GM12875 (cell line): ENCODE data around the gene MAN1B1.

Experiments used
- H3K4me3 ChIP-seq: one replicate; pipeline ENCODE4 v1.5.1; 2011; ENCODE audit warnings: low read depth, low read length, control low read depth
- CTCF ChIP-seq: IDR thresholded peaks from 2 replicates; pipeline ENCODE4 v1.5.1; 2011; ENCODE audit warnings: low read depth, mild to moderate bottlenecking, control low read depth, inconsistent platforms, low read length, moderate library complexity, borderline replicate concordance; ENCODE audit not compliant: insufficient read depth

The MAN1B1 gene

GRCh38 chr9:137096785-137097546 is 10.2 kb downstream of the MAN1B1 start:
- H3K4me3 ChIP-seq: no peak overlapping the region
- no peak for TF ChIP-seq CTCF

DNA sequence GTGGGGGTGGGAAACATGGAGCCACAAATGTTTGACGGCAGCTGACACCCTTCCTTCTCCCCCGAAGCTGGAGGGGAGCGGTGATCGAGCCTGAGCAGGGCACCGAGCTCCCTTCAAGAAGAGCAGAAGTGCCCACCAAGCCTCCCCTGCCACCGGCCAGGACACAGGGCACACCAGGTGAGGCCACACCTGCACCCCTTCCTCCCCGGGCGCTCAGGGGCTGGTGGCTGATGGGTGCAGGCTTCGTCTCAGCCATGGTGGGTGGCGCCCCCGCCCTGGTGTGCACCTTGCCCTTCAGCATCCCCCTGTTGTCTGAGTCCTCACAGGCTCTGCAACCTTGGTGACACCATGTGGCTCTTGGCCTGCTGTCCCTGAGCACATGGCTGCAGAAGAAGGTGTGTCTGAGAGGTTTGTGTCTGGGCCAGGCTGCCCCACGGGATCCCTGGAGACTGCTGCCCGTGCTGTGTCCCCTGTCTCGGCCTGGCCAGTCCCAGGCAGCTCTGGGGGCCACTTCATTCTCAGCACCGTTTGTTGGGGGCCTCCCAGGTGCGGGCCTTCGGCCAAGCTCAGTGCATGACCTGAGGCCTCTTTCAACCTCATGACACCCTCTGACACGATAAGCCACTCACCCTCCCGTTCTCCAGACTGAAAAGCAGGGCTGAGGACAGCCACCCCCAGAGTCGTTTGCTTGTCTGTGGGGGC is 11.1 kb downstream of the MAN1B1 start:
- no peak for TF ChIP-seq CTCF
- H3K4me3 ChIP-seq: no peak overlapping the region

- no peak overlapping the region for H3K4me3 ChIP-seq
- TF ChIP-seq CTCF: no peak
Measured at GRCh38 chr9:137099231-137099630, 12.4 kb downstream of the MAN1B1 start.

- H3K4me3 ChIP-seq: no peak overlapping the region
- no peak for TF ChIP-seq CTCF
Measured at GRCh38 chr9:137103206-137103999, 16.6 kb downstream of the MAN1B1 start.

- no peak for TF ChIP-seq CTCF
- H3K4me3 ChIP-seq: no peak overlapping the region
Measured at GRCh38 chr9:137105814-137106661, 19.3 kb downstream of the MAN1B1 start.

- no peak for TF ChIP-seq CTCF
- H3K4me3 ChIP-seq: no peak overlapping the region
Measured at GRCh38 chr9:137106662-137107250, 20.0 kb downstream of the MAN1B1 start.
